OCI-LY7 (cell line): ENCODE results near the gene BAIAP2. TPM values are rescaled to one million over a fixed set of nuclear protein-coding genes. Genes with fewer than 3 reads are reported as not detected.

Source experiments
- BruUV-seq: library from RNA; stranded (reverse); fragments of 400-500 nt; replicated peaks from 2 replicates; lab custom pipeline; 2021; lab: Mats Ljungman, UMichigan
- CTCF ChIA-PET: fragments of 300-600 bp; sonication (Branson Sonifier 250); formaldehyde crosslinking; loops from one replicate; lab custom pipeline; 2022; ENCODE audit warnings: antibody characterized with exemption; ENCODE audit not compliant: unreplicated experiment; lab: Charles Lee
- POLR2A ChIA-PET: fragments of 300-600 bp; sonication (Branson Sonifier 250); formaldehyde crosslinking; loops from one replicate; lab custom pipeline; 2022; ENCODE audit warnings: antibody characterized with exemption; lab: Charles Lee
- DNase-seq: peaks from one replicate; pipeline ENCODE4 v3.0.0-alpha.2; 2015; ENCODE audit warnings: low spot score
- H2AFZ ChIP-seq: fragments of 200-600 bp; sonication (generic), shearing (Covaris generic); 2 replicates; pipeline ENCODE4 v1.6.1; 2014; ENCODE audit warnings: mild to moderate bottlenecking, antibody characterized with exemption, low read length, moderate library complexity
- H3K27ac ChIP-seq: fragments of 200-600 bp; sonication (generic); 2 replicates; pipeline ENCODE4 v1.5.1; 2014; ENCODE audit warnings: mixed run types, low read depth, mild to moderate bottlenecking, moderate library complexity, low read length, inconsistent platforms; ENCODE audit not compliant: poor library complexity, severe bottlenecking
- H3K36me3 ChIP-seq: fragments of 200-600 bp; sonication (generic); 2 replicates; pipeline ENCODE4 v1.6.1; 2014; ENCODE audit warnings: mild to moderate bottlenecking, antibody characterized with exemption, low read length, moderate library complexity, mixed read lengths; ENCODE audit not compliant: insufficient read depth
- H3K4me1 ChIP-seq: fragments of 200-600 bp; sonication (generic); 2 replicates; pipeline ENCODE4 v1.5.1; 2014; ENCODE audit warnings: mild to moderate bottlenecking, low read length; ENCODE audit not compliant: insufficient read depth, poor library complexity, severe bottlenecking
- H3K4me2 ChIP-seq: fragments of 200-600 bp; sonication (generic); 2 replicates; pipeline ENCODE4 v1.6.1; 2014; ENCODE audit warnings: mild to moderate bottlenecking, low read length
- H3K4me3 ChIP-seq: fragments of 200-600 bp; sonication (generic); 2 replicates; pipeline ENCODE4 v1.5.1; 2014; ENCODE audit warnings: mild to moderate bottlenecking, low read depth, low read length; ENCODE audit not compliant: poor library complexity, severe bottlenecking
- H3K79me2 ChIP-seq: fragments of 200-600 bp; sonication (generic); 2 replicates; pipeline ENCODE4 v1.6.1; 2016; ENCODE audit warnings: low read depth, mild to moderate bottlenecking, low read length, moderate library complexity, mixed read lengths; ENCODE audit not compliant: insufficient read depth
- H3K9me2 ChIP-seq: fragments of 200-600 bp; sonication (generic); 2 replicates; pipeline ENCODE4 v1.6.1; 2016; ENCODE audit warnings: mild to moderate bottlenecking, low read length, mixed read lengths; ENCODE audit not compliant: insufficient read depth
- H3K9me3 ChIP-seq: fragments of 200-600 bp; sonication (generic); 2 replicates; pipeline ENCODE4 v1.6.1; 2014; ENCODE audit warnings: mild to moderate bottlenecking, mixed run types, low read length, mixed read lengths
- H4K20me1 ChIP-seq: fragments of 200-600 bp; sonication (generic); 2 replicates; pipeline ENCODE4 v1.6.1; 2014; ENCODE audit warnings: mild to moderate bottlenecking, antibody characterized with exemption, low read length, moderate library complexity, mixed read lengths; ENCODE audit not compliant: insufficient read depth
- EZH2phosphoT487 ChIP-seq: fragments of 200-600 bp; sonication (generic); IDR thresholded peaks from 2 replicates; pipeline ENCODE4 v1.6.1; 2018; ENCODE audit warnings: low read depth, borderline replicate concordance, mild to moderate bottlenecking, mixed run types, antibody characterized with exemption, low read length, moderate library complexity, mixed read lengths
- intact Hi-C: fragments of 100-400 bp; cut with micrococcal nuclease; formaldehyde crosslinking; loops from one replicate; pipeline ENCODE4 v1.10.0; 2022; ENCODE audit not compliant: unreplicated experiment
- total RNA-seq, 2 experiments: library from RNA; depleted of rRNA in 1 of 2; stranded (reverse); fragments of >200 nt in 1 of 2; shearing (Covaris generic) in 1 of 2; gene quantifications; 2 replicates each; pipeline ENCODE4 v1.2.3, GENCODE V29; 2014 to 2022
- TF ChIP-seq, protein P1 (sequence below): fragments of 200-600 bp; sonication (generic); conservative IDR thresholded peaks from 2 replicates; pipeline ENCODE4 v1.5.1; 2014; ENCODE audit warnings: mild to moderate bottlenecking, antibody characterized with exemption, low read length, moderate library complexity, mixed read lengths

Gene BAIAP2
- total RNA-seq, 2 experiments from 2014 or later, result 2.1 to 2.3 TPM

DNA sequence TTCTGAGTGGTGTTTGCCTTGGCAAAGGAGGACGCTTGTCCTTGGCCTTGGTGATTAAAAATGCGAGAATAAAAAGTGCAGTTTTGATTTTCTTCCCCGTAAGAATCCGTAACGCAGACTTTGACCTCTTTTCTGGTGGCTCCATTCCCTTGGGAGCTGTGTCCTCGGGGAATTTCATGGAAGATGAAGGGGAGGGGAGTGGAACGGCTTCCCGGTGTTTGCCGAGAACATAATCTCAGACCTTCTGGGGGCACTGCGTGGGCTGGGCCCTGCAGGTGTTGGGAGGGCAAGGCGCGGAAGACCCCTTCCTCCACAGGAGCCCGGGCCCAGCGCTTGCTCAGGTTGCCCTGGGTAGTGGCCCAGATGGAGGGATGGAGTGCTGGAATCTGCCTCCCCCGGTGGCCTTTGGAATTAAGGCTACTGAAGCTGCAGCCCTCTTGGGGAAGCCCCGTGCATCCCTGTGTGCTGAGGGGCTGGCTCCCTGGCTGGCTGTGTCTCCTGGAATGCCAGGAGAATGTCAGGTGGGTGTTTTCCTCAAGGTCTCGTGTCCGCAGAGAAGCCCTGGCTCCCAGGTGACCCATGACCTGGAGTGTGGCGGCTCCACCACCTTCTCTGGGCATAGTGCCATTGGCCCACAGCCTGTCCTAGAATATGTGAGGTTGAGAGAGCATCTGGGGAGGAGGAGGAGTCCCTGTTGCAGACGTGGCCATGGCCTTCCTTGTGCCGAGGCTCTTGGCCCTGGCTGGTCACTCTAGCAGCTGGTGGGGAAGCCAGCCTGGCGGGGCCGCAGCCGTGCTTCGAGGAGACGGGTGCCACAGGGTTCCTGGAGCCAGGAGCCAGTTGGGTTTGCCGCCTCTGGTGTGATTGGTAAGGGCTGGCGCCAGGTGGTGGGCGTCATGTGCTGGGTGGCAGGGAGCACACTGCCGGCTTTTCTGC, 3.1 kb downstream of the BAIAP2 start:
- BruUV-seq, result no TSS peak
- Histone ChIP-seq H3K4me1 (peaks cover 5% of the 10 kb centered on the region), H3K4me2 (no peak overlapping the region), H3K9me2 (no peaks in the 10 kb centered on the region), H2AFZ (no peak overlapping the region), H3K27ac (no peak overlapping the region), H3K9me3 (no peaks in the 10 kb centered on the region), H3K4me3 (no peak overlapping the region), H3K79me2 (no peaks in the 10 kb centered on the region), H4K20me1 (0 out of 2 replicates have a peak, but pooled peaks cover 4% of the 10 kb centered on the region), H3K36me3 (no peaks in the 10 kb centered on the region)
- TF ChIP-seq, protein P1, sequence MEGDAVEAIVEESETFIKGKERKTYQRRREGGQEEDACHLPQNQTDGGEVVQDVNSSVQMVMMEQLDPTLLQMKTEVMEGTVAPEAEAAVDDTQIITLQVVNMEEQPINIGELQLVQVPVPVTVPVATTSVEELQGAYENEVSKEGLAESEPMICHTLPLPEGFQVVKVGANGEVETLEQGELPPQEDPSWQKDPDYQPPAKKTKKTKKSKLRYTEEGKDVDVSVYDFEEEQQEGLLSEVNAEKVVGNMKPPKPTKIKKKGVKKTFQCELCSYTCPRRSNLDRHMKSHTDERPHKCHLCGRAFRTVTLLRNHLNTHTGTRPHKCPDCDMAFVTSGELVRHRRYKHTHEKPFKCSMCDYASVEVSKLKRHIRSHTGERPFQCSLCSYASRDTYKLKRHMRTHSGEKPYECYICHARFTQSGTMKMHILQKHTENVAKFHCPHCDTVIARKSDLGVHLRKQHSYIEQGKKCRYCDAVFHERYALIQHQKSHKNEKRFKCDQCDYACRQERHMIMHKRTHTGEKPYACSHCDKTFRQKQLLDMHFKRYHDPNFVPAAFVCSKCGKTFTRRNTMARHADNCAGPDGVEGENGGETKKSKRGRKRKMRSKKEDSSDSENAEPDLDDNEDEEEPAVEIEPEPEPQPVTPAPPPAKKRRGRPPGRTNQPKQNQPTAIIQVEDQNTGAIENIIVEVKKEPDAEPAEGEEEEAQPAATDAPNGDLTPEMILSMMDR, result no peak
- no peak for TF ChIP-seq EZH2phosphoT487
- no peak for DNase-seq
- intact Hi-C loops, result no loop called here
- CTCF ChIA-PET, result no interaction called here
- POLR2A ChIA-PET, result no interaction called here

DNA sequence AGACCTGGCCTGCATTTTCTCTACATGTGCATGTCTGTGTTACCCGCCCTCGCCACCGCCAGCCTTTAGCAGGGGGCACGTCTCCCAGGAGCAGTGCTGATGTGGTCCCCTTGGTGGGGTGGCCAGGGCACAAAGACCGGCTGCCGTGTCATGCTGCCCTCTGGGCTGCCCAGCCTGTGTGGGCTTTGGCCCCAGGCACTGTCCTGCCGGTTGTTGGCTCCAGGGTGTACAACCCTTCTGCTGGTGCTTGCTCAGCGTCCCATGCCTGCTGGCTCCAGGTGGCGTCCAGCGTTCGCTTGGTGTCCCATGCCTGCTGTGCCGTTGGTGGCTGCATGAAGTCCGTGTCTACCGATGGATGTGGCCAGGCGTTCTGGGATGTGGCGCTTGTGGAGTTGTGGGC, 4.1 kb downstream of the BAIAP2 start:
- H2AFZ ChIP-seq, result no peak overlapping the region
- no peak overlapping the region for H3K4me3 ChIP-seq
- no peak overlapping the region for H3K27ac ChIP-seq
- H3K9me2 ChIP-seq, result no peaks in the 10 kb centered on the region
- ChIA-PET POLR2A (no interaction called here), CTCF (no interaction called here)
- no peak overlapping the region for H3K4me2 ChIP-seq
- BruUV-seq, result no TSS peak
- intact Hi-C loops, result no loop called here
- no peaks in the 10 kb centered on the region for H3K9me3 ChIP-seq
- H3K36me3 ChIP-seq, result no peaks in the 10 kb centered on the region
- H4K20me1 ChIP-seq, result 0 out of 2 replicates have a peak, but pooled peaks cover 4% of the 10 kb centered on the region
- no peaks in the 10 kb centered on the region for H3K79me2 ChIP-seq
- DNase-seq, result no peak
- no peak for TF ChIP-seq EZH2phosphoT487
- TF ChIP-seq, protein P1, result no peak
- peaks cover 3% of the 10 kb centered on the region for H3K4me1 ChIP-seq
